NCI-H146 (cell line): ENCODE data around the gene LHPP.

Experiments used
- DNase-seq: peaks from one replicate; lab custom pipeline; 2025; lab: John Stamatoyannopoulos, UW

Gene LHPP

GRCh38 chr10:124557648-124558338 is 96.2 kb downstream of the LHPP start:
- no peak for DNase-seq

GRCh38 chr10:124558339-124559321 is 97.0 kb downstream of the LHPP start:
- DNase-seq, result no peak

- no peak for DNase-seq
Observed at GRCh38 chr10:124559372-124560132, 97.9 kb downstream of the LHPP start.

GRCh38 chr10:124560377-124561105 is 98.9 kb downstream of the LHPP start:
- DNase-seq, result no peak

GRCh38 chr10:124561206-124561605 is 99.6 kb downstream of the LHPP start:
- no peak for DNase-seq

GRCh38 chr10:124562425-124563060 is 100.9 kb downstream of the LHPP start:
- DNase-seq, result no peak

GRCh38 chr10:124563320-124564040 is 101.9 kb downstream of the LHPP start:
- DNase-seq, result no peak

GRCh38 chr10:124564881-124565280 is 103.3 kb downstream of the LHPP start:
- no peak for DNase-seq

- DNase-seq, result peak; percentile 47
Observed at GRCh38 chr10:124565565-124566221, 104.1 kb downstream of the LHPP start.

GRCh38 chr10:124566222-124566888 is 104.7 kb downstream of the LHPP start:
- DNase-seq, result no peak

- DNase-seq, result no peak
Observed at GRCh38 chr10:124566981-124567835, 105.6 kb downstream of the LHPP start.

- DNase-seq, result no peak
Observed at GRCh38 chr10:124568339-124568738, 106.7 kb downstream of the LHPP start.

- DNase-seq, result no peak
Observed at GRCh38 chr10:124568848-124569622, 107.4 kb downstream of the LHPP start.

GRCh38 chr10:124569623-124570470 is 108.2 kb downstream of the LHPP start:
- no peak for DNase-seq

GRCh38 chr10:124570646-124571045 is 109.0 kb downstream of the LHPP start:
- no peak for DNase-seq

GRCh38 chr10:124572751-124573150 is 111.1 kb downstream of the LHPP start:
- DNase-seq, result no peak
